GM18861 (cell line): ENCODE data around the gene TOR4A.

Source experiments
- ATAC-seq: cut with Tn5 transposase; IDR thresholded peaks from one replicate; pipeline ENCODE4 v1.9.1; 2021; ENCODE audit not compliant: unreplicated experiment

TOR4A gene

GRCh38 chr9:137304383-137305059 lies 27.0 kb downstream of the TOR4A start:
- no peak for ATAC-seq

GRCh38 chr9:137305060-137305797 lies 27.7 kb downstream of the TOR4A start:
- no peak for ATAC-seq

DNA sequence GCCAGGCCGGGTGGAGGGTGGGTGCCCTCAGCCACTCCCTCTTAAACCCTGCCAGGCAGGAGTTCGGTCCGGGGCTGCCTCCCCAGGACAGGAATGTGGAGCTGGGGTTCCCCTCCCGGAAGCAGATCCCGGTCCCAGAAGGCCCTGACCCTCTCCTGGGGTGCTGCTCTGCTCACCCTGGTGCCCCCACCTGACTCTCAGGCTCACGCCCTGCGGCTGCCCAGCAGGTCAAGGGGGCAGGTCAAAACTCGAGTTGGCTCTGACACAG lies 28.2 kb downstream of the TOR4A start:
- no peak for ATAC-seq

DNA sequence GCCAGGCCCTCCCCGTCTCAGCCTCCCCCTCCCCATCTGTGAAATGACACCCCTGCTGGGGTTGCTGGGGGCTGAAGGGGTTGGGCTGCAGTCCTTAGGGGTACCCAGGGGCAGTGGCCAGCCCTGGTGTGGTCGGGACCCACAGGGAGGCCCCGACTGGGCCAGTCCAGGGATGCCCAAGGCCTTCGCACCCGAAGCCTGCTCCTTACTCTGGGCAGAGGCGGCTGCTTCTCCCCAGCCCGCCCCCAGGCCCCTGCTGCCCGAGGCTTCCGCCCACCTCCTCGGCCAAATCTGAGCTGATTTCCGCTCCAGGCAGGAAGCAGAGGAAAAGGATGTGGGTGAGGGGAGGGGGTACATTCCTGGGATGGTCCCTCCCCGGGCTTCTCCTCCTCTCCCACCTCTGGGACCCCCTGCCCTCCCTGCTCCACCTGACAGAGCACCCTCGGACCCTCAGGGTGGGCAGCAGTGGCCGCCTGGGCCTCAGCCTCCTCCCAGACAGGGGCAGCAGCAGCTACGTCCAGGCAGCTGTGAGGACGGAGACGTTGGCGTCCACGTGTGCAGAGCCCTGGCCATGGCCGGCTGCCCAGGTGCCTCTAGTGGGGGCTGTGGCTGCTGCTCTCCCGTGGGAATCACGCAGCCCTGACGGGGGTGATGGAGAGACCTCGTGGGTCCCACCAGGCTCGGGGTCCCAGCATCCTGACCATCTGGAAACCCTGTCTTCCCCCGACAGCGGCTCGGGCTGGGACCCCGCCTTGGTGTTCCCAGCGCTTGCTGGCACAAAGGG lies 28.7 kb downstream of the TOR4A start:
- no peak for ATAC-seq

GRCh38 chr9:137306850-137307254 lies 29.3 kb downstream of the TOR4A start:
- ATAC-seq = no peak

GRCh38 chr9:137307255-137308056 lies 29.9 kb downstream of the TOR4A start:
- no peak for ATAC-seq

GRCh38 chr9:137308057-137308619 lies 30.6 kb downstream of the TOR4A start:
- no peak for ATAC-seq

DNA sequence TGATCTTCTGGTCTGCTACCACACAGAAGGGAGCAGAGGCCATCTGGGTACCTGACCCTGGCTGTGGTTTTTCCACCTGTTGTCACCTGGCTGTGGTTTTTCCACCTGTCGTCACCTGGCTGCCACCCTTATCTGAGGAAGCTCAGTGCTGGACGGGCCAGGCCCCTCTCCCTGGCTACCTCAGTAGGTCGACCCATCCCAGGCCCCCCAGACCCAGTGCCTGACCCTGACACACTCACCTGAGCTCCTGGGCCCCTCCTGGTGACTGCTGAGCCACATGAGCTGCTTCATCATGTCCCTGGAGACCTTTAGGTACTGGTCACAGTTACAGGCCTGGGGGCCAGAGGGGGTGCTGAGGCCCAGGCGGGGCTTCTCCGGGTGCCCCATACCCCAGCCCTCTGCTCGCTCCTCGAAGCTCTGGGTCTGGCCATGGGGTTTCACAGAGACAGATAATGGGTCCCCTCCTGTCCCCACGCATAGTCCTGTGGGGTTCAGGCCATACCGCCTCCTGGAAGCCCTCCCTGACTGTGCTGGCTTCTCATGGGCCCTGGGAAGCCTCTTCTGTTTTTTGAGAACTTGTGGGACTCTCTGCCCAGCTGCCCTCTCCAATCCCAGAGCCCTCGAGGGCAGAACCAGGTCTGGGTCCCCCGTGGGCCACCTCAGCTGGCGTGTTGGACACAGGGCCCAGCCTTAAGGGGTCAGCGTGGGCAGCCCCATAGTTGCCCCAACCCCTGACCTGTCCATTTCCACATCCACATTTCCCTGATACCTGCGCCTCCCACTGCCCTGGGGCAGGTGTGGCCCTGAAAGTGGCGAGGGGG lies 32.1 kb downstream of the TOR4A start:
- no peak for ATAC-seq

DNA sequence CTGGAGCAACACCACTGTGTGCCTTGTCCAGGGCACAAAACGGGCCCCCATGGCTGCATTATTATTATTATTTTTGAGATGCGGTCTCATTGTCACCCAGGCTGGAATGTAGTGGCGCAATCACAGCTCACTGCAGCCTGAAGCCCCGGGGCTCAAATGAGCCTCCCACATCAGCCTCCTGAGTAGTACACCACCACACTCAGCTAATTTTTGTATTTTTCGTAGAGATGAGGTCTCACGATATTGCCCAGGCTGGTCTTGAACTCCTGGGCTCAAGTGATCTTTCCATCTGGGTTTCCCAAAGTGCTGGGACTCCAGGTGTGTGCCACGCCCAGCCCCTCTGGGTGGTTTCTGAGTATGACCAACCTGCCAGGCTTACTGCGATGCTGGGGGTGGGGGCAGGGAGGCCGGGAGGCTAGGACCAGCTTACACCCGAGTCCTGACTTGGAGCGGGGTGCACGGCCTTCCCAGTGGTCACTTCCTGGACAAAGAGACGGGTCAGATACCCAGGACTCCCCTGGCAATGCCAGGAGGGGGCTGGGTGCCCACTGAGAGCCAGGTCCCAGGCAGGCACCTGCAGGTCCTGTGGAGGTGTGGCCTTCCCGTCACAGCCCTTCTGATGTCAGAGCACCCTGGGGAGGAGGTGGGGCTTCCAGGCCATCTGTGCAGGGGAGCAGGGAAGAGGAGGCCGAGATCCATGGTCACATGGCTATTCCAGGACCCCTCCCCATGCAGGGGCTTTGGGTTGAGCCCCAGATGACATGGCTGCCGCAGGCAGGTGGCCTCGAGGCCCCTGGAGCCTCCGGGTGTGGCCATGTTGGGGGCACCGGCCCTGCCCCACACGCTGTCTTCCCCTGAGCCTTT lies 32.9 kb downstream of the TOR4A start:
- ATAC-seq = no peak

GRCh38 chr9:137311171-137311985 lies 33.9 kb downstream of the TOR4A start:
- no peak for ATAC-seq

GRCh38 chr9:137311986-137312851 lies 34.7 kb downstream of the TOR4A start:
- ATAC-seq = no peak

DNA sequence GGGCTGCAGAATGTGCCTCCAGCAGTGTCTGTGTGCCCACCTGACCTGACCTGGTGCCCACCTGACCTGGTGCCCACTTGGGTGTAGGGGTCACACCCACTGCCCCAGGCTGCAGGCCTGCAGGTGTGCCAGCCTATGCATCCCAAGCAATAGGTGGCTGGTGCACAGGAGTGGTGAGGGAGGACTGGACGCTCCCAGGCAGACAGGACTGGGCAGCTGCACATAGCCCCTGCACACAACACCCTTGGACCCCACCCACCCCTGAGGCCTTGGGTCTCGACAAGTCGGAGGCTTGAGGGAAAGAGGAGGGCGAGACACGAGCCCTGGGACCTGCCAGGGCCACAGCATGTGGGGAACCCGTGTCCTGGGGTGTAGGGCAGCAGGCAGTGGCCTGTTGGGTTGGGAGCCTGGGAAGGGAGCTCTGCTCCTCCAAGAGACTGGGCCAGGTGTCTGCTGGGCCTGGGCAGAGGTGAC lies 35.4 kb downstream of the TOR4A start:
- ATAC-seq = no peak

GRCh38 chr9:137313326-137313936 lies 35.9 kb downstream of the TOR4A start:
- no peak for ATAC-seq

- no peak for ATAC-seq
These were observed 36.5 kb downstream of the TOR4A start for GRCh38 chr9:137313956-137314560.

DNA sequence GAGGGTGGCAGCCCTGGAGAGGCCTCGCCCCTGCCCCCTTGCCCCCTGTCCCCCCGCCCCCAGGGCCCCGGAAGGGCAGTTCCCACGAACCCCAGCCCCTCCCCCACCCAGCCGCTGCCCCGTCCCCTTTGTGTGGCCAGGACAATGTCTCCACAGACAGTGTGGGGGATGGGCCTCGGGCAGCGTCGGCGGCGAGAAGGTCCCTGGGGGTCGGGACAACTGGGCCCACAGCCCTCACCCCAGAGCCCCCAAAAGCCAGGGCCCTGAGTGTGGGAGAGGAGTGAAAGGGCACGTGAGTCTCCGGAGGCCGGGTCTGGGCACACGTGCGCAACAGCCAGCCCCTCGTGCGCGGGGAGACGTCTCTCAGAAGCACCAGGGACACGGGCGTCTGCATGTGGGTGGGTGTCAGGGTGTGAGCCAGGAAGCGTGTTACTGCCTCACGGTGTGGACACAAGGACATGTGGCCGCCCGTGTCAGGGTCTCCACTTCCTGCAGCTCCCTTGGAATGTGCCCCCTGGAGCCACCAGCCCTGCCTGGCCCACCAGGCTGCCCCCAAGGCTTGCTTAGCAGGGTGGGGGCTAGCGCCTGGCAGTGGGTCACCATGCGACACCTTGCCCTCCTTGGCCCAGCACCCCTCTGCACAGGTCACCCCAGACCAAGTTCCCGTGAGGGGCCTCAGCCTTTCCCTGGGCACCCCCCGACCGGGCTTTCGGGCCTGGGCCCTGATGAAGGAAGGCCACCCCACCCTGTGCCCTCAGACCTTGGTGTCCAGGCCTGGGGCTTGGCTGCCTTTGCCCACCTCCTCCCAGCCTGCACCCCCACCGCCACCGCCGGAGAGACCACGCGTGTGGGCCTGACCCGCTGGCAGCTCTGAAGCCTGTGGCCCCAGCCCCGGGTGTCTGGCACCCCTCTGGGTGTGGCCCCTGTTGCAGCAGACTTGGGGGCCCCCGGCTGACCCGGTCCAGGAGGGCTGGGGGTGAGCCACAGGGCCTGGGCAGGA lies 37.3 kb downstream of the TOR4A start:
- ATAC-seq = no peak
